ENCODE data around the gene DLGAP1.

DNA sequence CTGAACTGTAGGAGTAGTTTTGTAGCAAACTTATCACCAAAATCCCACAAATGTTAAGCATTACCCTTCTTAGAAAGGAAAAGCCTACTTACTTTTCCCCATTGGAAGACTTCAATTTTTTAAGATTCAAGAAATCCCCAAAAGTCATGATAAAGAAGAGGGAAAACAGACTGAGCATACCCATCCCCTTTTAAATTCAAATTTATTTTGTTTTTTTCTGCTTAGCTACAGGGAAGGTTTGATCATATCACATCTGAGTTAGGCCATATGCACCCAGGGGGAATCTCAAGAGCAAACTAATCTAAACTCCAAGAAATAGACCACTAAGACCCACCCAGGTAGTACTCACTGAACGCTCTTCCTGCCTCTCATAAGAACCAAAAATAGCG lies 830.6 kb downstream of the DLGAP1 start:
- TF ChIP-seq, protein P1, sequence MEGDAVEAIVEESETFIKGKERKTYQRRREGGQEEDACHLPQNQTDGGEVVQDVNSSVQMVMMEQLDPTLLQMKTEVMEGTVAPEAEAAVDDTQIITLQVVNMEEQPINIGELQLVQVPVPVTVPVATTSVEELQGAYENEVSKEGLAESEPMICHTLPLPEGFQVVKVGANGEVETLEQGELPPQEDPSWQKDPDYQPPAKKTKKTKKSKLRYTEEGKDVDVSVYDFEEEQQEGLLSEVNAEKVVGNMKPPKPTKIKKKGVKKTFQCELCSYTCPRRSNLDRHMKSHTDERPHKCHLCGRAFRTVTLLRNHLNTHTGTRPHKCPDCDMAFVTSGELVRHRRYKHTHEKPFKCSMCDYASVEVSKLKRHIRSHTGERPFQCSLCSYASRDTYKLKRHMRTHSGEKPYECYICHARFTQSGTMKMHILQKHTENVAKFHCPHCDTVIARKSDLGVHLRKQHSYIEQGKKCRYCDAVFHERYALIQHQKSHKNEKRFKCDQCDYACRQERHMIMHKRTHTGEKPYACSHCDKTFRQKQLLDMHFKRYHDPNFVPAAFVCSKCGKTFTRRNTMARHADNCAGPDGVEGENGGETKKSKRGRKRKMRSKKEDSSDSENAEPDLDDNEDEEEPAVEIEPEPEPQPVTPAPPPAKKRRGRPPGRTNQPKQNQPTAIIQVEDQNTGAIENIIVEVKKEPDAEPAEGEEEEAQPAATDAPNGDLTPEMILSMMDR (IDR thresholded peaks at IDR 0.05): no peak
- no peak for TF ChIP-seq POLR2A (IDR thresholded peaks at IDR 0.05)

Measured in testis (tissue), 2 donors.